ENCODE data around the gene LRFN3. TPM values are rescaled to one million over a fixed set of nuclear protein-coding genes. Genes with fewer than 3 reads are reported as not detected.
A peak's percentile ranks its signal among the peaks of the same experiment; 100 is the strongest.

LRFN3 gene
- total and polyA plus RNA-seq, 2 of the 13 experiments (the other 11 are each of a cell fraction or from before 2014, with no cell fraction given) = 0.74 to 1.6 TPM

- TF ChIP-seq FOXM1 (CRISPR knock-in tag; IDR thresholded peaks at IDR 0.05) (no peak), HNF4G (IDR thresholded peaks at IDR 0.05; ENCODE audit: borderline replicate concordance, low read depth, low read length) (no peak), HNF4G (CRISPR knock-in tag; IDR thresholded peaks at IDR 0.05; ENCODE audit: borderline replicate concordance, low read depth) (no peak; the same call in 1 of the 2 replicates), MEIS2 (CRISPR knock-in tag; IDR thresholded peaks at IDR 0.05) (no peak), ZNF354B (CRISPR knock-in tag; IDR thresholded peaks at IDR 0.05) (no peak), ZNF264 (CRISPR knock-in tag; IDR thresholded peaks at IDR 0.05) (no peak), ZMYM2 (CRISPR knock-in tag; IDR thresholded peaks at IDR 0.05) (no peak), HDAC6 (IDR thresholded peaks at IDR 0.05; ENCODE audit: low read depth, low read length) (no peak), ZNF615 (CRISPR knock-in tag; IDR thresholded peaks at IDR 0.05; ENCODE audit: borderline replicate concordance) (no peak), ZC3H4 (CRISPR knock-in tag; IDR thresholded peaks at IDR 0.05; ENCODE audit: borderline replicate concordance) (no peak), KMT2B (CRISPR knock-in tag; IDR thresholded peaks at IDR 0.05) (peak; percentile 59; the same call in 1 of the 2 replicates), ESRRA (CRISPR knock-in tag; IDR thresholded peaks at IDR 0.05; ENCODE audit: low read depth) (no peak), HOXA3 (CRISPR knock-in tag; IDR thresholded peaks at IDR 0.05) (peak; percentile 97), ZNF44 (CRISPR knock-in tag; IDR thresholded peaks at IDR 0.05) (peak; percentile 40; the same call in 1 of the 2 replicates), POLR2AphosphoS5 (IDR thresholded peaks at IDR 0.05; ENCODE audit: low read depth, low read length) (peak; percentile 93), HOXA9 (CRISPR knock-in tag; IDR thresholded peaks at IDR 0.05; ENCODE audit: borderline replicate concordance) (no peak), SNAPC2 (CRISPR knock-in tag; IDR thresholded peaks at IDR 0.05) (no peak), KLF6 (CRISPR knock-in tag; IDR thresholded peaks at IDR 0.05) (no peak), NFKBIZ (CRISPR knock-in tag; IDR thresholded peaks at IDR 0.05) (0 out of 2 replicates have a peak, but pooled peaks have one; percentile 24), POGZ (CRISPR knock-in tag; IDR thresholded peaks at IDR 0.05) (peak; percentile 91), ZNF772 (CRISPR knock-in tag; IDR thresholded peaks at IDR 0.05) (0 out of 2 replicates have a peak, but pooled peaks have one; percentile 22), ZC3H13 (CRISPR knock-in tag; IDR thresholded peaks at IDR 0.05) (no peak), SOX13 (IDR thresholded peaks at IDR 0.05) (no peak), SOX13 (CRISPR knock-in tag; conservative IDR thresholded peaks at IDR 0.05 in 1 of 2, IDR thresholded peaks at IDR 0.05 in 1 of 2) (peak in 1 of 2 experiments; percentile 27; a peak in 1 of 4 replicates), ETS1 (CRISPR knock-in tag; IDR thresholded peaks at IDR 0.05) (no peak), ZNF138 (CRISPR knock-in tag; IDR thresholded peaks at IDR 0.05; ENCODE audit: low read depth) (no peak), KAT2B (IDR thresholded peaks at IDR 0.05; ENCODE audit: borderline replicate concordance, low read depth, low read length) (no peak)
These were observed 4.9 kb upstream of the LRFN3 start (continued) for GRCh38 chr19:35931161-35931873.

All from HepG2 (cell line).